K562 (cell line): ENCODE data around the gene SORT1. TPM values are rescaled to one million over a fixed set of nuclear protein-coding genes. Genes with fewer than 3 reads are reported as not detected.

Source experiments
- polyA plus RNA-seq, 8 experiments: library from polyadenylated mRNA; depleted of rRNA in 4 of 8; stranded (reverse) in 5 of 8; unstranded in 3 of 8; fragments of >200 nt; fragmentation: Nextera tagmentation in 2 of 8; fragmentation: Illumina TruSeq in 1 of 8; extraction: Ambion mirVana in 2 of 8; extraction: Trizol in 1 of 8; gene quantifications; 2 replicates each; pipeline versions ENCODE4 v1.2.1 to v1.2.3, GENCODE V29; 2011 to 2014; ENCODE audit warnings: inconsistent platforms in 1 of 8, missing spikeins in 1 of 8
- total RNA-seq, 7 experiments: library from RNA; depleted of rRNA in 6 of 7; stranded (reverse); fragments of >200 nt in 6 of 7; fragmentation: Illumina TruSeq in 2 of 7; extraction: Trizol in 2 of 7; gene quantifications; 2 replicates each; pipeline versions ENCODE4 v1.2.1 to v1.2.3, GENCODE V29; 2011 to 2021; ENCODE audit warnings: low replicate concordance in 1 of 7
- TF ChIP-seq, protein P1 (sequence below), 2 experiments: fragments of 450-650 bp; formaldehyde crosslinking in 1 of 2; IDR thresholded peaks; 2 replicates each; pipeline versions ENCODE4 v1.4.0 to v1.6.1; 2014 to 2020; ENCODE audit warnings: mild to moderate bottlenecking in 2 of 2, borderline replicate concordance in 1 of 2, low read depth in 1 of 2
- TF ChIP-seq, protein P2 (sequence below): fragments of 450-650 bp; IDR thresholded peaks from 2 replicates; pipeline ENCODE4 v1.6.1; 2016; ENCODE audit warnings: low read depth
- TF ChIP-seq, protein P3 (sequence below): fragments of 250-450 bp; sonication (Bioruptor Pico); IDR thresholded peaks from 2 replicates; pipeline ENCODE4 v1.5.0; 2021; ENCODE audit warnings: mild to moderate bottlenecking, moderate library complexity

SORT1 gene
- total and polyA plus RNA-seq, 9 of the 15 experiments (the other 6 are each of a cell fraction or from before 2014, with no cell fraction given): 27.4 to 112 (median 65.0) TPM

DNA sequence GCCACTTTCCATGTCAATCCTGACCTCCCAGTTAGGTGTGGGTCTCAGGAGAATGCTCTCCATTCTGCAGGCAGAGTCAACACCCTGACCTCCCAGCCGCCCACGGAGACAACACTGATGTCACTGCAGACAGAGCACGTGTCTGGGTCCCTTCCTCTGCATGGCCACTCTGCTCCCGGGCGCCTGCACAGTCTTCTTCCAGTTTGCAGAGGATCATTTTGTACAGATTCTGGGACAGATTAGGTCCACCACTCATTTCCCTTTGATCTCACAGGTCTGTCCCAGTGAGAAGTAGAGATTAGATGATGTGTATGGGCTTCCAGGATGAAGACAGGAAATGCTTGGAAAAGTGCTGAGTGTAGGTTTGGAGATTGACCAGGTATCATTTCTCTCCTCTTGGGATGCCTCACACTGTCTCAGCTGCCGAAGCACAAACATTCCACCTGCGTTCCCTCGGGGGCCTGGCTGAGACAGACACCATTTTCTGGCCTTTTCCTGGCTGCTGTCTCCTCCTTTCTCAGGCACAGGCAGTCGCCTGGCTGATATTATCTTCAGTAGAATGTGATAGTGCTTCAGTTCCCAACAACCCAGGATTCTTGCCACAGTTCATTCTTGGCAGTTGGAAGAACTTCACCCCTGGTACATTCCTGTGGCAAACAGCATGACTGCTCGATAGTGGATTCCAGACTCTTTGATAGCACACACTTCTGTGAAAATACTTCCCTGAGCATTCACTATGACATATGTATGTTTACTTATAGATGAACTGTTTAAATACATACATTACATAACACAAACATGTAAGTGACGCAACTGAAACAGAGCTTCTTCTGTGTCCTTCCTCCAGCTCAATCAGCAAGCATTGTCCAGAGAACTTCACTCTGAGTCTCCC is 98.8 kb downstream of the SORT1 start (continued):
- TF ChIP-seq, protein P1, sequence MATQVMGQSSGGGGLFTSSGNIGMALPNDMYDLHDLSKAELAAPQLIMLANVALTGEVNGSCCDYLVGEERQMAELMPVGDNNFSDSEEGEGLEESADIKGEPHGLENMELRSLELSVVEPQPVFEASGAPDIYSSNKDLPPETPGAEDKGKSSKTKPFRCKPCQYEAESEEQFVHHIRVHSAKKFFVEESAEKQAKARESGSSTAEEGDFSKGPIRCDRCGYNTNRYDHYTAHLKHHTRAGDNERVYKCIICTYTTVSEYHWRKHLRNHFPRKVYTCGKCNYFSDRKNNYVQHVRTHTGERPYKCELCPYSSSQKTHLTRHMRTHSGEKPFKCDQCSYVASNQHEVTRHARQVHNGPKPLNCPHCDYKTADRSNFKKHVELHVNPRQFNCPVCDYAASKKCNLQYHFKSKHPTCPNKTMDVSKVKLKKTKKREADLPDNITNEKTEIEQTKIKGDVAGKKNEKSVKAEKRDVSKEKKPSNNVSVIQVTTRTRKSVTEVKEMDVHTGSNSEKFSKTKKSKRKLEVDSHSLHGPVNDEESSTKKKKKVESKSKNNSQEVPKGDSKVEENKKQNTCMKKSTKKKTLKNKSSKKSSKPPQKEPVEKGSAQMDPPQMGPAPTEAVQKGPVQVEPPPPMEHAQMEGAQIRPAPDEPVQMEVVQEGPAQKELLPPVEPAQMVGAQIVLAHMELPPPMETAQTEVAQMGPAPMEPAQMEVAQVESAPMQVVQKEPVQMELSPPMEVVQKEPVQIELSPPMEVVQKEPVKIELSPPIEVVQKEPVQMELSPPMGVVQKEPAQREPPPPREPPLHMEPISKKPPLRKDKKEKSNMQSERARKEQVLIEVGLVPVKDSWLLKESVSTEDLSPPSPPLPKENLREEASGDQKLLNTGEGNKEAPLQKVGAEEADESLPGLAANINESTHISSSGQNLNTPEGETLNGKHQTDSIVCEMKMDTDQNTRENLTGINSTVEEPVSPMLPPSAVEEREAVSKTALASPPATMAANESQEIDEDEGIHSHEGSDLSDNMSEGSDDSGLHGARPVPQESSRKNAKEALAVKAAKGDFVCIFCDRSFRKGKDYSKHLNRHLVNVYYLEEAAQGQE (IDR thresholded peaks at IDR 0.05; ENCODE audit: borderline replicate concordance): no peak
- TF ChIP-seq, protein P1 (CRISPR knock-in tag; IDR thresholded peaks at IDR 0.05; ENCODE audit: low read depth): no peak
- TF ChIP-seq, protein P2, sequence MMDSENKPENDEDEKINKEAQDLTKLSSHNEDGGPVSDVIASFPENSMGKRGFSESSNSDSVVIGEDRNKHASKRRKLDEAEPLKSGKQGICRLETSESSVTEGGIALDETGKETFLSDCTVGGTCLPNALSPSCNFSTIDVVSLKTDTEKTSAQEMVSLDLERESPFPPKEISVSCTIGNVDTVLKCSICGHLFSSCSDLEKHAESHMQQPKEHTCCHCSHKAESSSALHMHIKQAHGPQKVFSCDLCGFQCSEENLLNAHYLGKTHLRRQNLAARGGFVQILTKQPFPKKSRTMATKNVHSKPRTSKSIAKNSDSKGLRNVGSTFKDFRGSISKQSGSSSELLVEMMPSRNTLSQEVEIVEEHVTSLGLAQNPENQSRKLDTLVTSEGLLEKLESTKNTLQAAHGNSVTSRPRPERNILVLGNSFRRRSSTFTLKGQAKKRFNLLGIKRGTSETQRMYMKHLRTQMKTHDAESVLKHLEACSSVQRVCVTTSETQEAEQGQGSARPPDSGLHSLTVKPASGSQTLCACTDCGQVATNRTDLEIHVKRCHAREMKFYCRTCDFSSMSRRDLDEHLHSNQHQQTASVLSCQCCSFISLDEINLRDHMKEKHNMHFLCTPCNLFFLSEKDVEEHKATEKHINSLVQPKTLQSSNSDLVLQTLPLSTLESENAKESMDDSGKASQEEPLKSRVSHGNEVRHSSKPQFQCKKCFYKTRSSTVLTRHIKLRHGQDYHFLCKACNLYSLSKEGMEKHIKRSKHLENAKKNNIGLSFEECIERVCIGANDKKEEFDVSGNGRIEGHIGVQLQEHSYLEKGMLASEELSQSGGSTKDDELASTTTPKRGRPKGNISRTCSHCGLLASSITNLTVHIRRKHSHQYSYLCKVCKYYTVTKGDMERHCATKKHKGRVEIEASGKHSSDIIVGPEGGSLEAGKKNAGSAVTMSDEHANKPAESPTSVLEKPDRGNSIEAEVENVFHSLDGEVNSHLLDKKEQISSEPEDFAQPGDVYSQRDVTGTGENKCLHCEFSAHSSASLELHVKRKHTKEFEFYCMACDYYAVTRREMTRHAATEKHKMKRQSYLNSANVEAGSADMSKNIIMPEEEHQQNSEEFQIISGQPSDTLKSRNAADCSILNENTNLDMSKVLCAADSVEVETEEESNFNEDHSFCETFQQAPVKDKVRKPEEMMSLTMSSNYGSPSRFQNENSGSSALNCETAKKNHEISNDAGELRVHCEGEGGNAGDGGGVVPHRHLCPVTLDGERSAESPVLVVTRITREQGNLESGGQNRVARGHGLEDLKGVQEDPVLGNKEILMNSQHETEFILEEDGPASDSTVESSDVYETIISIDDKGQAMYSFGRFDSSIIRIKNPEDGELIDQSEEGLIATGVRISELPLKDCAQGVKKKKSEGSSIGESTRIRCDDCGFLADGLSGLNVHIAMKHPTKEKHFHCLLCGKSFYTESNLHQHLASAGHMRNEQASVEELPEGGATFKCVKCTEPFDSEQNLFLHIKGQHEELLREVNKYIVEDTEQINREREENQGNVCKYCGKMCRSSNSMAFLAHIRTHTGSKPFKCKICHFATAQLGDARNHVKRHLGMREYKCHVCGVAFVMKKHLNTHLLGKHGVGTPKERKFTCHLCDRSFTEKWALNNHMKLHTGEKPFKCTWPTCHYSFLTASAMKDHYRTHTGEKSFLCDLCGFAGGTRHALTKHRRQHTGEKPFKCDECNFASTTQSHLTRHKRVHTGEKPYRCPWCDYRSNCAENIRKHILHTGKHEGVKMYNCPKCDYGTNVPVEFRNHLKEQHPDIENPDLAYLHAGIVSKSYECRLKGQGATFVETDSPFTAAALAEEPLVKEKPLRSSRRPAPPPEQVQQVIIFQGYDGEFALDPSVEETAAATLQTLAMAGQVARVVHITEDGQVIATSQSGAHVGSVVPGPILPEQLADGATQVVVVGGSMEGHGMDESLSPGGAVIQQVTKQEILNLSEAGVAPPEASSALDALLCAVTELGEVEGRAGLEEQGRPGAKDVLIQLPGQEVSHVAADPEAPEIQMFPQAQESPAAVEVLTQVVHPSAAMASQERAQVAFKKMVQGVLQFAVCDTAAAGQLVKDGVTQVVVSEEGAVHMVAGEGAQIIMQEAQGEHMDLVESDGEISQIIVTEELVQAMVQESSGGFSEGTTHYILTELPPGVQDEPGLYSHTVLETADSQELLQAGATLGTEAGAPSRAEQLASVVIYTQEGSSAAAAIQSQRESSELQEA: no peak
- TF ChIP-seq, protein P3, sequence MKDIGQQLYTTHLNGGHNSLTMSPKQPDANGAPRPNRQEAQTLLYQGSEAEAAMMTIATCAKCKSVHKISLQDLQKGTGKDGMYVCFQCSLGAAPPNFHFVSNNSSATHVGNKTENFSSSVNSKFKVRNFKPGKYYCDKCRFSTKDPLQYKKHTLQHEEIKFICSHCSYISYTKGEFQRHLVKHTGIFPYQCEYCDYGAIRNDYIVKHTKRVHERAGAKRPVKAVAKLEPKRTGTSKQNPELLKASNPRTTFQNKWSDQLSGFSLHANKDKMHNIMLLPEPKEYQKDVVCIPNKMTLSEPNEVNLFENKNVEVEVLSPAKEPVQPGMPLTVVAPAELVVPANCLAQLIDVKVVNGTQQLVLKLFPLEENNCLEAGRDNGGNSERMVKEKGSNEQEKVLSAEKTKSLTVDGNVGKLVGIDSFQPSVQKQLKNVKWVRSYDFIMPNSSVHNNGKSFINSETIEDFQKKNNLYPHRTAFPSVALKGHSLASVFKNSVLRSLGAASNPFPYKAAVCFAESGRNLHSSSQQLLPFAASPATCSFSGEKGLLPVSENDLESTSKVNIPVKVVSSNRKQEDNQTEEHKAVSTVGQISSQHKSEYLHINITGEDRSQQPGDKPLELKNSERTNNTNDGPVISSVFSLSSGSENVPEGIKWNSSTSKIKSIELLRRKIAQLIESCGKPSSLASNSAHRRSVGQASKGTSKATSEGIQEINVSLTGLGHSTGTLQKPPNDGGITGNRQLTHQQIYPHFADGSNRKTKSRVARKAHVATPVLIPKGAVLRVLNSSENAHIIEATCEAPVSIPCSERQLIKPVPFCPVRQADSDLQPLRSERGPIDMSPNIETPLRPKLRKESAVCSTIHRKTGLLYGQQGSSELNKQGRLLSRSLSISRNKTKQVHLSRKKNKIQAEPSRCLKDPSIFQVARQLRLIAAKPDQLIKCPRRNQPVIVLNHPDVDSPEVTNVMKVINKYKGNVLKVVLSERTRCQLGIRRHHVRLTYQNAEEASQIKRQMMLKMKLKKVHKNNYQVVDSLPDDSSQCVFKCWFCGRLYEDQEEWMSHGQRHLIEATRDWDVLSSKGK (CRISPR knock-in tag): no peak
